ENCODE measurements around the gene GCA.

DNA sequence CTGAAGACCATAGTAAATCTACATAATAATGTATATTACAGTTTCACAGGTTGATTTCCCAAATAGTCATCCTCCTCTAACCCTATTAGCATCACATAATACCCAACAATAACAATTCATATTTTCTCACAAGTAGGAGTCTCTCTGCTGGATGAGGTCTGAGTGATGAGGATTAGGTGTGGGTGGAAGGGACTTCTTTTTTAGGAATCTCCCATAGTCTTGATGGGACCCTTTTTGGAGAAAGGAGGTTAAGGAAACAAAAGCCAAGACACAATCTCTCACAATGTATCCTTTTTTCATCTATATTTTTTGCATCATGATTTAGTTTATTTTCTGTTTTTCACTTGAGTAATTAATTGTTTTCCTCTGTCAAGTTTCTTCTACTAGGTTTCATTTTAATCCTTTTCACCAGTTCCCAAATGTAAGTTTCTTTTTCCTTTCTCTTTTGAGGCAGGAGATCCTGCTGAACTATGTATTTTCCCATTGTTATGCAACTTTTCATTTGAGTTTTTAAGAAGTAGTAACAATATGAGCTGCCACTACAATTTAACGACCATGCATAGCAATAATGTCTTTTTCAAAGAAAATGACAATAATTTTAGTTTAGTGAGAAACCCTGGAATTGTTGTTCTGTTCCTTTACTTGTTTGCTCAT, 22.9 kb upstream of the GCA start:
- TF ChIP-seq, protein P1, sequence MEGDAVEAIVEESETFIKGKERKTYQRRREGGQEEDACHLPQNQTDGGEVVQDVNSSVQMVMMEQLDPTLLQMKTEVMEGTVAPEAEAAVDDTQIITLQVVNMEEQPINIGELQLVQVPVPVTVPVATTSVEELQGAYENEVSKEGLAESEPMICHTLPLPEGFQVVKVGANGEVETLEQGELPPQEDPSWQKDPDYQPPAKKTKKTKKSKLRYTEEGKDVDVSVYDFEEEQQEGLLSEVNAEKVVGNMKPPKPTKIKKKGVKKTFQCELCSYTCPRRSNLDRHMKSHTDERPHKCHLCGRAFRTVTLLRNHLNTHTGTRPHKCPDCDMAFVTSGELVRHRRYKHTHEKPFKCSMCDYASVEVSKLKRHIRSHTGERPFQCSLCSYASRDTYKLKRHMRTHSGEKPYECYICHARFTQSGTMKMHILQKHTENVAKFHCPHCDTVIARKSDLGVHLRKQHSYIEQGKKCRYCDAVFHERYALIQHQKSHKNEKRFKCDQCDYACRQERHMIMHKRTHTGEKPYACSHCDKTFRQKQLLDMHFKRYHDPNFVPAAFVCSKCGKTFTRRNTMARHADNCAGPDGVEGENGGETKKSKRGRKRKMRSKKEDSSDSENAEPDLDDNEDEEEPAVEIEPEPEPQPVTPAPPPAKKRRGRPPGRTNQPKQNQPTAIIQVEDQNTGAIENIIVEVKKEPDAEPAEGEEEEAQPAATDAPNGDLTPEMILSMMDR (IDR thresholded peaks at IDR 0.05), result no peak
- no peak for TF ChIP-seq EP300 (IDR thresholded peaks at IDR 0.05)
